HUES48 (cell line): ENCODE data around the gene TPRN.
A peak's percentile ranks its signal among the peaks of the same experiment; 100 is the strongest.

Source experiments
- H3K27ac ChIP-seq: one replicate; pipeline ENCODE4 v1.7.0; 2013; ENCODE audit warnings: low read depth, low read length, inconsistent platforms
- H3K27me3 ChIP-seq: 2 replicates; pipeline ENCODE4 v1.6.1; 2013; ENCODE audit warnings: mild to moderate bottlenecking, low read length; ENCODE audit not compliant: control insufficient read depth, insufficient read depth
- H3K36me3 ChIP-seq: 2 replicates; pipeline ENCODE4 v1.6.1; 2013; ENCODE audit warnings: low read length; ENCODE audit not compliant: control insufficient read depth, insufficient read depth
- H3K4me1 ChIP-seq: 2 replicates; pipeline ENCODE4 v1.6.1; 2013; ENCODE audit warnings: mild to moderate bottlenecking, low read length; ENCODE audit not compliant: control insufficient read depth, insufficient read depth
- H3K4me3 ChIP-seq: 2 replicates; pipeline ENCODE4 v1.5.1; 2013; ENCODE audit warnings: mild to moderate bottlenecking, low read depth, low read length
- H3K9ac ChIP-seq: 2 replicates; pipeline ENCODE4 v1.6.1; 2013; ENCODE audit warnings: mild to moderate bottlenecking, low read depth, low read length, moderate library complexity
- H3K9me3 ChIP-seq: 2 replicates; pipeline ENCODE4 v1.6.1; 2013; ENCODE audit warnings: low read length; ENCODE audit not compliant: control insufficient read depth, insufficient read depth

The TPRN gene

DNA sequence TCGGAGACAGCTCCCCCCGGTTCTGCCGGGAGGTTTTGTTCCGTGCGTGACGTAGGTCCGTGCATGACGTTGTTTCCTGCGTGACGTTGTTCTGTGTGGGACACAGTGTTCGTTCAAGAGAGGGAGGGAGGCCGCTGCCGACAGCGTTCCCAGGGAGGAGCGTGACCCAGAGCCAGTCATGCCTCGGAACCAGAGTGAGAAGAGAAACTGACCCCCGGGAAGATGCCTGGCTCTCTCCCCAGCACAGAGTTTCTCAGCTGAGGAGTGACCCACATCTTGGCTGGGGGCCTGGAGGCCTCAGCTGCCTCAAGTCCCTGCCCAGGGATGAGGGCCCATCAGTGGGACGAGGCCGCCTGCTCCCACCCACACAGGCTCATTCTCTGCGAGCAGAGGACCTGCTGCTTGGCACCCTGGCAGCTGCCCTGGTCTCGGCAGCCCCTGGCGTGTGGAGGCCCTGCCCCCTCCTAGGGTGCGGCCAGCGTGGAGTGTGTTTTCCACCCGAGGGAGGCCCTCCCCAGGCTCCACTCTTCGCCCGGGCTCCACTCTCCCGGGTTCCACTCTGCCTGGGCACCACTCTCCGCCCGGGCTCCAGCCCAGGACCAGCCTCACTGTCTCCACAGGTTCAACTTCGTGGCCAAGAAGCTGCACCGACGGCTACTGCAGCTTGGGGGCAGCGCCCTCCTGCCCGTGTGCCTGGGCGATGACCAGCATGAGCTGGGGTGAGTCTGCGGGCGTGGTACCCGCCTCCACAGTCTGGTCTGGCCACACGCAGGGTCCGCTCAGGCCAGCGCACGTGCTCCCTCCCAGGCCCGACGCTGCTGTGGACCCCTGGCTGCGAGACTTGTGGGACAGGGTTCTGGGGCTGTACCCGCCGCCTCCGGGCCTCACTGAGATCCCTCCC, 12.9 kb upstream of the TPRN start:
- Histone ChIP-seq H3K9ac (no peak overlapping the region), H3K27ac (no peak overlapping the region), H3K9me3 (no peaks in the 10 kb centered on the region), H3K4me3 (no peak overlapping the region), H3K4me1 (no peaks in the 10 kb centered on the region), H3K36me3 (peaks cover 47% of the 10 kb centered on the region), H3K27me3 (no peaks in the 10 kb centered on the region)

DNA sequence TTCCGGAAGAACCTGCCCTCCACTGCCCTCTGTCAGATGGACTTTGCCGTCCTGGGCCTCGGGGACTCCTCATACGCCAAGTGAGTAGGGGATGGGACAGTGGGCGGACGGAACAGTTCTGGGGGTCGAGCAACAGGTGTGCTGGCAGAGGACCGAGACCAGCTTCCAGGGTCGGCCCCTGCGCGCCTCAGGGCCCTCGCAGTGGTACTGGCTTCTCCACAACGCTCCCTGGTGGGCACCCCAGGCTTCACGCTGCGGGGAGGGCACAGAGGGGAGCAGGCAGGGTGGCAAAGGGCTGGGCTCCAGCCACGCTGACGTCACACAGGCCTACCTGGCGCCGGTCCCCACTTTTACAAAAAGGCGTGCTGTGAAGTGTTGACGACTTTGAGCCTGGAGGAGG, 12.0 kb upstream of the TPRN start:
- H3K4me3 ChIP-seq = no peak overlapping the region
- H3K36me3 ChIP-seq = peaks cover 50% of the 10 kb centered on the region
- H3K4me1 ChIP-seq = no peaks in the 10 kb centered on the region
- no peaks in the 10 kb centered on the region for H3K9me3 ChIP-seq
- no peaks in the 10 kb centered on the region for H3K27me3 ChIP-seq
- no peak overlapping the region for H3K27ac ChIP-seq
- no peak overlapping the region for H3K9ac ChIP-seq

- peaks cover 51% of the 10 kb centered on the region for H3K36me3 ChIP-seq
- no peaks in the 10 kb centered on the region for H3K9me3 ChIP-seq
- H3K27me3 ChIP-seq = no peaks in the 10 kb centered on the region
- H3K9ac ChIP-seq = no peak overlapping the region
- no peaks in the 10 kb centered on the region for H3K4me1 ChIP-seq
- no peak overlapping the region for H3K27ac ChIP-seq
- H3K4me3 ChIP-seq = no peak overlapping the region
Observed at GRCh38 chr9:137211532-137211931, 11.0 kb upstream of the TPRN start.

DNA sequence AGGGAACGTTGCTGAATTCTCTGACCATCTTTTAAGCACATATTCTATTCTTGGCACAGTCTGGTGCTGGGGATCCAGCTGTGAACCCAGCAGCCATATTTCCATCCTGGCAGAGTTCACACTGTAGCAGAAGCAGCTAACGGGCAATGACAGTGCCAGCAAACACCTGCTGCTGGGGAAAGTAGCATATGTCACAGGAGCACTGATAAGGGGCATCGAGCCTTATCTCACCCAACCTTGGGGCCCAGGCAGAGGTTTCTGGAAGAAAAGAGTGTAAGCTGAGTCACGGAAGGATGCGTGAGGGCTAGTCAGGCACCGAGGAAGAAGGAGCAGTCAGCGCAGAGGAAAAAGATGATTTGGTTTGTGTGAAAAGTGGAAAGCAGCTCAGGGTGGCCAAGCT, 6.1 kb upstream of the TPRN start:
- H3K4me3 ChIP-seq = peak overlapping the region; percentile 82
- peaks cover 5% of the 10 kb centered on the region; the same call in 1 of the 2 replicates for H3K4me1 ChIP-seq
- no peak overlapping the region for H3K27ac ChIP-seq

GRCh38 chr9:137205126-137206069, 4.9 kb upstream of the TPRN start, which contains the start of the genes NDOR1 and TMEM203:
NDOR1 (plus strand) TSS chr9:137205700; CDS start chr9:137205778, 78 bp downstream.
TMEM203 (minus strand) TSS chr9:137205648; CDS start chr9:137205414, 234 bp downstream.
- peak within 1 kb of the TSS; percentile 82 for H3K4me3 ChIP-seq
- peaks cover 10% of the 10 kb centered on the region; the same call in 1 of the 2 replicates for H3K4me1 ChIP-seq
- peak within 1 kb of the TSS; percentile 89 for H3K9ac ChIP-seq
- H3K27ac ChIP-seq = peak within 1 kb of the TSS; percentile 75
- no peaks in the 10 kb centered on the region for H3K27me3 ChIP-seq
- peaks cover 16% of the 10 kb centered on the region for H3K36me3 ChIP-seq
- no peaks in the 10 kb centered on the region for H3K9me3 ChIP-seq

More for the DNA sequence above, 6.1 kb upstream of the TPRN start:
- no peaks in the 10 kb centered on the region for H3K9me3 ChIP-seq
- no peak overlapping the region for H3K9ac ChIP-seq
- H3K27me3 ChIP-seq = no peaks in the 10 kb centered on the region
- peaks cover 19% of the 10 kb centered on the region for H3K36me3 ChIP-seq

DNA sequence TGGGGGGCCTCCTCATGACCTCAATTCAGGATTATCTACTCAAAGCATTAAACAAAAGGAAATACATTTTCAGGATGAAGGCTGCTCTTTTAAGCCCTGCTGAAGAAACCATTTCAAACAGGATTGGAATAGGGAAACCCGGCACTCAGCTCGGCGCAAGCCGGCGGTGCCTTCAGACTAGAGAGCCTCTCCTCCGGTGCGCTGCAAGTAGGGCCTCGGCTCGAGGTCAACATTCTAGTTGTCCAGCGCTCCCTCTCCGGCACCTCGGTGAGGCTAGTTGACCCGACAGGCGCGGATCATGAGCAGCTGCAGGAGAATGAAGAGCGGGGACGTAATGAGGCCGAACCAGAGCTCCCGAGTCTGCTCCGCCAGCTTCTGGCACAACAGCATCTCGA, 4.2 kb upstream of the TPRN start:
- H3K9ac ChIP-seq = peak overlapping the region; percentile 89
- peak overlapping the region; percentile 82 for H3K4me3 ChIP-seq
- no peak overlapping the region for H3K27ac ChIP-seq
- no peaks in the 10 kb centered on the region for H3K27me3 ChIP-seq
- H3K36me3 ChIP-seq = peaks cover 13% of the 10 kb centered on the region
- peaks cover 10% of the 10 kb centered on the region; the same call in 1 of the 2 replicates for H3K4me1 ChIP-seq
- H3K9me3 ChIP-seq = no peaks in the 10 kb centered on the region

DNA sequence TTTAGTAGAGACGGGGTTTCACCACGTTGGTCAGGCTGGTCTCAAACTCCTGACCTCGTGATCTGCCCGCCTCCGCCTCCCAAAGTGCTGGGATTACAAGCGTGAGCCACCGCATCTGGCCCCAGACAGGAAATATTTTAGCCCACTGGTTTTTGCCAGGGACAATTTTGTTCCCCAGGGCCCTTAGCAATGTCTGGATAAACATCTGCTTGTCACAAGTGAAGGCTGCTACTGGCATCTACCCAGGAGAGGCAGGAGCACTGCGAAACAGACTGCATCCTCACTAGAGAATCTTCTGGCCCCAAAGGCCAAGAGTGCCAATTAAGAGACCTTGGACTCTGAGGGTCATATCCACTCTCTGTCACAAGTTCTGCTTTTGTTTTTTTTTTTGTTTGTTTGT, 2.4 kb upstream of the TPRN start:
- H3K9ac ChIP-seq = no peak overlapping the region
- H3K4me1 ChIP-seq = peaks cover 10% of the 10 kb centered on the region; the same call in 1 of the 2 replicates
- no peaks in the 10 kb centered on the region for H3K27me3 ChIP-seq

DNA sequence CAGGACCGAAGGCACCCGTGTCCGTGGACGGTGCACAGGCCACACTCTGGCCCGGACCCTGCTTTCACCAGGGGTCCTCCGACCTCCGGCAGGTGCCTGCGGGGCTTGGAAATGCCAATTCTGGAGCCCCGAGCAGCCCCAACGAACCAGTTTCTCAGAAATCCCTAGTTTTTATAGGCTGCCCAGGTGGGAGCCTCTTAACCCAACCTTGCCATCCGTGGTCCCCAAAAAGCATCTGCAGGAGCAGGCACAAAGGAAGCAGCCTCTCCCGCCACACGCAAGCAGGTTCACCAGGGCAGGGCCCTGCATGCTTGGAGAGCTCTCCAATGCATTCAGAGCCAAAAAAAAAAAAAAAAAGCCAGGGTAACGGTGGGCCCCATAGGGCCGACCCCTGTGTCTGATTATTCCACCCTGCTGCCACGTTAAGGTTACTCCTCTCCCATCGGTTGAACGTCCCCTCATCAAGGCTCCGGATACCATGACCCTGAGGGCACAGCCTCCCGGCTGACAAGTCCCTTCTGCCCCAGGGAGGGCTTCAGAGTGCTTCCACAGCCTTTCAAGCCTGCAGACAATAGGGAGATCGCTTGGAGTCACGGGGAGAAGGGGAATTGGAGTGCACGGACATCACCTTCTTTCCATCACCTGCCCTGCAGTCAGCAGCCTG, 796 bp upstream of the TPRN start:
- Histone ChIP-seq H3K4me1 (peaks cover 10% of the 10 kb centered on the region; the same call in 1 of the 2 replicates), H3K27me3 (no peaks in the 10 kb centered on the region), H3K36me3 (no peaks in the 10 kb centered on the region), H3K9ac (peak overlapping the region; percentile 45), H3K27ac (peak overlapping the region; percentile 57), H3K9me3 (no peaks in the 10 kb centered on the region), H3K4me3 (peak overlapping the region; percentile 72)

More for the DNA sequence above, 2.4 kb upstream of the TPRN start:
- Histone ChIP-seq H3K27ac (no peak overlapping the region), H3K4me3 (no peak overlapping the region), H3K9me3 (no peaks in the 10 kb centered on the region), H3K36me3 (peaks cover 6% of the 10 kb centered on the region; the same call in 1 of the 2 replicates)

GRCh38 chr9:137199411-137200121, 975 bp downstream of the TPRN start:
- Histone ChIP-seq H3K27me3 (no peaks in the 10 kb centered on the region), H3K36me3 (no peaks in the 10 kb centered on the region), H3K4me3 (peak overlapping the region; percentile 50), H3K4me1 (peaks cover 14% of the 10 kb centered on the region; the same call in 1 of the 2 replicates), H3K27ac (no peak overlapping the region), H3K9ac (no peak overlapping the region), H3K9me3 (no peaks in the 10 kb centered on the region)

GRCh38 chr9:137198902-137199283, 1.6 kb downstream of the TPRN start:
- no peak overlapping the region for H3K9ac ChIP-seq
- no peaks in the 10 kb centered on the region for H3K27me3 ChIP-seq
- peak overlapping the region; percentile 50; the same call in 1 of the 2 replicates for H3K4me3 ChIP-seq
- H3K9me3 ChIP-seq = no peaks in the 10 kb centered on the region
- H3K27ac ChIP-seq = no peak overlapping the region
- H3K4me1 ChIP-seq = peaks cover 10% of the 10 kb centered on the region; the same call in 1 of the 2 replicates
- H3K36me3 ChIP-seq = no peaks in the 10 kb centered on the region
